Activated T-cell treated with anti-CD3 and anti-CD28 coated beads, Interleukin-2, amount 50 U/mL, for 24 hours (primary cell): ENCODE data around the gene MEIS2.

Experiments used
- DNase-seq: peaks from one replicate; pipeline ENCODE4 v3.0.0-alpha.2; 2020
- H3K27ac Mint-ChIP-seq: 2 replicates; pipeline ENCODE4 v1.8.0; 2020; ENCODE audit warnings: mild to moderate bottlenecking, mixed read lengths
- H3K27me3 Mint-ChIP-seq: 2 replicates; pipeline ENCODE4 v1.8.0; 2020; ENCODE audit warnings: mixed read lengths
- H3K36me3 Mint-ChIP-seq: 2 replicates; pipeline ENCODE4 v1.8.0; 2020; ENCODE audit warnings: low read depth, mixed read lengths
- H3K4me1 Mint-ChIP-seq: 2 replicates; pipeline ENCODE4 v1.8.0; 2020; ENCODE audit warnings: low read depth, mixed read lengths
- H3K4me3 Mint-ChIP-seq: 2 replicates; pipeline ENCODE4 v1.8.0; 2020; ENCODE audit warnings: mild to moderate bottlenecking, moderate library complexity, mixed read lengths
- H3K9me3 Mint-ChIP-seq: 2 replicates; pipeline ENCODE4 v1.8.0; 2020; ENCODE audit warnings: mixed read lengths

MEIS2 gene

DNA sequence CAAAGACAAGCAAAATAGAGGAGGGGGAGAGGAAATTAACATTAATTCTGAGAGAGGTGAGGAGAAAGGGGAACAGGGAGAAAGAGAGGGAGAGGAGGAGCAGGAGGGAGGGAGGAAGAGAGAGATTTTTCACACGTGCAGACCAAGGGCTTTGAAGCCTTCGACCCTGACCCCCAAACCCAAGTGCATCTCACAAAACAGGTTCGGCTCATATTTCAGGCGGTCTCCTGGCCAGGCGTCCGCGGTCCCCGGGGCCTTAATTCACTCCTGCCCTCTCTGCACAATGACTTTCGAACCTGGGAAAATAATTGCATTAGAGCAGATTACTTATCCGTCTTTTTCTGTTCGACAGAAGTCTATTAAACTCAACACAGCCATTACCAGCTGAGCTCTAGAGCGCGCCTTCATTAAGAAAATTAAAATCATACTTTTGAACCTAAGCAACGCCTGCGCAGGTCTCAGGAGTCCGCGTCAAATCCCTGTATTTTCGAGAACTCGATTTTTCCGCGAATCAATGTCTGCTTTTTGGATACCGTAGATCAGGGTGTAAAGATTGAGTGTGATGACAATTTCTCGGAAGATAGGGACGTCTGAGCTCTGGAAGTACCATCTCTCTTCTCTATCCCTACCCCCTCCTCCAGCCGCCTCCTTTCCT is 220.7 kb downstream of the MEIS2 start:
- Mint-ChIP-seq H3K4me1 (peaks cover 17% of the 10 kb centered on the region), H3K27ac (no peak overlapping the region), H3K36me3 (no peaks in the 10 kb centered on the region), H3K27me3 (peaks cover 96% of the 10 kb centered on the region), H3K4me3 (no peak overlapping the region), H3K9me3 (no peaks in the 10 kb centered on the region)
- no peak for DNase-seq

DNA sequence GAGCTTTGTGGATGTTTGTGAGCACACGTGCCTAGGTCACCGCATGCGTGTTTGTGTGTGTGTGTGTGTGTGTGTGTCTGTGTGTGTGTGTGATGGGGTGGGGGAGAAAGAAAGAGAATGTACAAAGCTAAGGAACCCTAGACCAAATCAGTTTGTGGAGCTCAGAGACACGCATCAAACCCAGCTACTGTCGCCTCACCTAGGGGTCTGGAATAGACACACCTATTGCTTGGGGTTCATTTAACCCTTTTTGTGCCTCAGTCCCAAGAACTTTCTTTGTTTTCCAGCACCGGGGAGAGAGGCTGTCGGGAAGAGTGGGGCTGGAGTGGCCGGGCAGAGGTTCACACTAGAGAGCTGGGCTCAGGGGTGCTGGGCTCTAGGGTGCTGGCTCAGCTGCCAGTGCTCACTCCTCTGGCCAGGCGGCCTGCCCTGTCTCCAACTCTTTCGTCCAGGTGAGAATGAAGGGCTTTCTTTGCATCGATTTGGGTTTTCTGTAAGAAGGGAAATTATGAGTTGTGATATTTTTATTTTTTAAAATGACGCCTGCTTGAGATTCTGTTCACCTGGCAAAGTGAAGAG is 221.6 kb downstream of the MEIS2 start:
- Mint-ChIP-seq H3K4me3 (no peak overlapping the region), H3K4me1 (peaks cover 14% of the 10 kb centered on the region), H3K27me3 (peaks cover 94% of the 10 kb centered on the region), H3K36me3 (no peaks in the 10 kb centered on the region), H3K9me3 (no peaks in the 10 kb centered on the region), H3K27ac (no peak overlapping the region)
- no peak for DNase-seq

DNA sequence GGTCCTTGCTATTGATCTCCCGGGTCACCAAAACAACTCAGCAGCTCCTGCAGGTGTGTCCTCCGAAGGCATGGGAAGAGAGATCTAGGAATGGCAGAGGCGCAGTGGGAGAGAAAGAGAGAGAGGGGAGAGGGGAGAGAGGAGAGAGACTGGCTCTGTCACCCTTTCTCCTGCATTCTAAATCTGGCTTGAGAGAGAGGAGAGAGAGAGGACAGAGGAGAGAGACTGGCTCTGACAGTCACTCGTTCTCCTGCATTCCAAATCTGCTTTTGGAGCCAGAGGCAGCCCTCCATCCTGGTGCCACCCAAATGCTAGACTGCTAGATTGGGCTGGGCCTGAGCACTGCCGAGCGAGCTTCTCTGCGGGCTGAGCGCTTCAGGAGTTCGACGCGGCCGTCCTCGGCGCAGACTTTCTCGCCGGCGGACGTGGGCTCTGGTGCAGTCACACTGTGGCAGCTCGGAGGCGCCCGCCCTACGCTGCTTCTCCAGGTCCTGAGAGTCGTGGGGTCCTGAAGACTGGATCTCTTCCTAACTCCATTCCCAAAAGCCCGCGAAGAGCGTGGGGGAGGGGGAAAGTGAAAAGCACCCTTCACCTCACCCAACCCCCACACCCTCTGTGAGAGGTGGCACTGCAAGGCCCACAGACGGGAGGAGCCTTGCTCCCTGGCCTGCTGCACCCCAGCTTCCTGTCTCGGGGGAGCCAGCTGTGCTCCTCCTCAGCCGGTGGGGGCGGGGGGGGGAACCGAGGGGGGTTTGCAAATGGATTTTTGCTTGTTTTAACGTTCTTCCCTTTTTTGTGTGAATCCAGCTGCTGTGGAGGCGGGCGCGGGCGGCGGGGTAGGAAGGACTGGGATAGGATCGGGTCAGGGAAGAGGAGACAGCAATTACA is 222.3 kb downstream of the MEIS2 start:
- peaks cover 12% of the 10 kb centered on the region for H3K4me1 Mint-ChIP-seq
- peaks cover 91% of the 10 kb centered on the region for H3K27me3 Mint-ChIP-seq

DNA sequence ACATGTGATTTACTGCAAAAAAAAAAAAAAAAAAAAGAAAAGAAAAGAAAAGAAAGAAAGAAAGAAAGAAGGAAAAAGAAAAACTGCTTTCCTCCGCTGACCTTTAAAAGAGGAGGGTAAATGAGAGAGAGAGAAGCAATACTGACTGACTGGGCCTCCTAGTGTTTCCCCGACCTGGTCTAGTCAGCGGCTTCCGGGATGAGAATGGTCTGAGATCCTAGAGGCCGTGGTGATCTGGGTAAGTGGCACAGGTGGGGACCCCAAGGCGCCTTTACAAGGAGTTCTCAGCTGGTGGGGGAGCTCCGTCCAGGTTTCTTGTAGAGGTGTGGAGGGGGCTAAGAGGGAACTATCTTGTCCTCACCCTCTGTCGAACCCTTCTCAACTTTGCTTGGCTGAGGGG is 223.1 kb downstream of the MEIS2 start:
- H3K36me3 Mint-ChIP-seq = no peaks in the 10 kb centered on the region
- H3K4me3 Mint-ChIP-seq = no peak overlapping the region
- peaks cover 9% of the 10 kb centered on the region for H3K4me1 Mint-ChIP-seq
- DNase-seq = no peak
- H3K27ac Mint-ChIP-seq = no peak overlapping the region
- no peaks in the 10 kb centered on the region for H3K9me3 Mint-ChIP-seq
- H3K27me3 Mint-ChIP-seq = peaks cover 87% of the 10 kb centered on the region

More for the DNA sequence above, 222.3 kb downstream of the MEIS2 start:
- Mint-ChIP-seq H3K27ac (no peak overlapping the region), H3K36me3 (no peaks in the 10 kb centered on the region), H3K9me3 (no peaks in the 10 kb centered on the region), H3K4me3 (no peak overlapping the region)
- DNase-seq = no peak

DNA sequence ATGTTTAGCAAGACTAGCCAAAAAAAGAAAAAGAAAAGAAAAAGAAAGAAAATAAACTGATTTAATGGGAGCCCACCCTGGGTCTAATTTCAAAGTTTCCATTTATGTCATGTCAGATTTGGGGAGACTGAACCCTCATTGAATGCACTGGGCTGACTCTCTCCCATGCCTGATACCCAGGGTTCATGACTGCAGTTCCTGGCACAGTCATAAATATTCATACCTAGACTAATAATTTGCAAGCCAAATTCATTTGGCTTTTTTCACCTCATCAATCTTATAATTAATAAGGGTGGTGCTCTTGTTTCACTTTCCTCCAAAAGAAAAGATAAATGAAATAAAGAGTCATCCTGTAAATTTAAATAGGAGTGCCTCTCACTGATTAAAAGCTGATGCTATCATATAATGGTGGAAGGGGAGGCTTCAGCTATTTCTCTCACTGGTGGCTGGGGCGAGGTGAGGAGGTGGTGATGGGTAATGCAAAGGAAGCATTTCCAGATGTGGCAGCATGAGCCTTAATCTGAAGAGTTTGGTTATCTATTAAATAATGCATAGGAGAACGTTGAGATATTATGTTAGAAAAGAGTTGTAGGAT is 224.5 kb downstream of the MEIS2 start:
- no peak overlapping the region for H3K4me3 Mint-ChIP-seq
- H3K36me3 Mint-ChIP-seq = no peaks in the 10 kb centered on the region
- H3K9me3 Mint-ChIP-seq = no peaks in the 10 kb centered on the region

DNA sequence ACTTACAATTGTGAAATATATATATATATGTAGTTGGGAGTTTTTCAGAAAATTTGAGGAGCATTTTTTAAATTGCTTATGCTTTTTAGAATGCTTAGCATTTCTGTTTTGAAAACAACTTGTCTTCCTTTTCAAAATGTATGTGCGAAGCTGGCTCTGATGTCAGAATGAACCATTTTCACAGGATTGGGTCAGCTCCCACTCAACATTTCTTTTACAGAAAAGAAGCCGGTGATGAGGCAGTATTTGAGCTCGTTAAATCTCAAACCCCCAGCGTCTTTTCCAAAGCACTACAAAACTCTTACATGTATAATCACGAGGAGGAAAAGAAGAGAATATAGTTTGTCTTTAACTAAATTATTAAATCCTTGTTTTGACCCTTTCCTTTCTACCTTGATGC is 225.4 kb downstream of the MEIS2 start:
- DNase-seq = no peak
- Mint-ChIP-seq H3K4me3 (no peak overlapping the region), H3K36me3 (no peaks in the 10 kb centered on the region), H3K4me1 (peaks cover 9% of the 10 kb centered on the region), H3K27me3 (peaks cover 65% of the 10 kb centered on the region), H3K27ac (no peak overlapping the region), H3K9me3 (no peaks in the 10 kb centered on the region)

More for the DNA sequence above, 224.5 kb downstream of the MEIS2 start:
- Mint-ChIP-seq H3K27me3 (peaks cover 74% of the 10 kb centered on the region), H3K4me1 (peaks cover 9% of the 10 kb centered on the region), H3K27ac (no peak overlapping the region)
- no peak for DNase-seq

DNA sequence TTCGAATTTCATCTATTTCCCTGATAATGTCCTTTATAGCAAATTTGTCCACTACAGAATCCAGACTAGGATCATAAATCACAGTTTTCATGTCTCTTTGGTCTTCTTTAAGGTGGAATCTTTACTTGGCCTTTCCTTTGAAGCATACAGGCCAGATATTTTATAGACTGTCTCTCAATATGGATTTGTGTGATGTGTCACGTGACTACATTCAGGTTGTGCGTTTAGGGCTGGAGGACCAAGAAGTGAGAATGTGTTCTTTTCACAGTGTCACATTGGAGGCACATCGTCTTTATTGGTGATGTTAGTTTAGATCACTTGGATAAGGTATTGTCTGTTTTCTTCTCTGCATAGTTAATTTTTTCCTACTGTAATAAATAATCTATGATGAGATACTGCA is 232.9 kb downstream of the MEIS2 start:
- Mint-ChIP-seq H3K27ac (no peak overlapping the region), H3K4me3 (no peak overlapping the region), H3K4me1 (no peaks in the 10 kb centered on the region), H3K9me3 (no peaks in the 10 kb centered on the region), H3K36me3 (no peaks in the 10 kb centered on the region), H3K27me3 (peaks cover 2% of the 10 kb centered on the region)
- no peak for DNase-seq

DNA sequence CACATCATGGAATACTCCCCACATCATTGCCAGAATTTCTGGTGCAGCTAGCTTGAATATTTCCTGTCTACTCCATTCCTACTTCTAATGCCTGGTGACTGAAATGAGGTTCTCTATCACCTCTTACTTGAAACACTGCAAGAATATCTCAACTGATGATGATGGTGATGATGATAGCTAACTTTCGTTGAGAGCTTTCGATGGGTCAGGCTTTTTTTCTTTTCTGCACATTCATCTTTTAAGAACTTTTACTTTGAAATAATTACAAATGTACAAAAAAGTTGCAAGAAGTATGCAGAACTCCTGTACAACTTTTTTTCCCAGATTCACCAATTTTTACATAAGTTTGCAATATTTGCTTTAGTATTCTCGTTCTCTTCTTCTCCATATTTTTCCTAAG is 233.5 kb downstream of the MEIS2 start:
- no peak overlapping the region for H3K4me3 Mint-ChIP-seq
- H3K4me1 Mint-ChIP-seq = no peaks in the 10 kb centered on the region
- no peak for DNase-seq
- no peaks in the 10 kb centered on the region for H3K36me3 Mint-ChIP-seq
- no peaks in the 10 kb centered on the region for H3K27me3 Mint-ChIP-seq
- H3K9me3 Mint-ChIP-seq = no peaks in the 10 kb centered on the region
- H3K27ac Mint-ChIP-seq = no peak overlapping the region

DNA sequence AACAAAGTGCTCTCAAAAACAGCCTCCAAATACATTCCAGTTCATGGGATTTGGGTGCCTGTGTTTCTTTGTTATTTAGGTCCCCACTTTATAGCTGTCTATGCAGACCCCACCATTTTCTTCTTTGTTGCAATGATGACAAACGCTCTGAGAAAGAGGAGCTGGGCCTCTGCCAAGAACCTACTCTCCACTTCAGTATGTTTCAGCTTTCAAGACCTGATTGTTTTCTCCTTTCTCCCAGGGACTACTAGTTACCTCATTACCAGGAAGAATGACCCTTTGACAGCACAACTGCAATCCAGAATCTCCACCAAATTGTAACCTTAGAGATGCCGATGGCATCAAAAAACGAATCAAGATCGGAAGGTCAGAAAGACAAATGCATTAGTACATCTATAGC is 236.8 kb downstream of the MEIS2 start:
- DNase-seq = no peak
- H3K9me3 Mint-ChIP-seq = no peaks in the 10 kb centered on the region
- H3K27me3 Mint-ChIP-seq = no peaks in the 10 kb centered on the region
- H3K4me3 Mint-ChIP-seq = no peak overlapping the region
- H3K27ac Mint-ChIP-seq = no peak overlapping the region
- no peaks in the 10 kb centered on the region for H3K4me1 Mint-ChIP-seq
- H3K36me3 Mint-ChIP-seq = no peaks in the 10 kb centered on the region

DNA sequence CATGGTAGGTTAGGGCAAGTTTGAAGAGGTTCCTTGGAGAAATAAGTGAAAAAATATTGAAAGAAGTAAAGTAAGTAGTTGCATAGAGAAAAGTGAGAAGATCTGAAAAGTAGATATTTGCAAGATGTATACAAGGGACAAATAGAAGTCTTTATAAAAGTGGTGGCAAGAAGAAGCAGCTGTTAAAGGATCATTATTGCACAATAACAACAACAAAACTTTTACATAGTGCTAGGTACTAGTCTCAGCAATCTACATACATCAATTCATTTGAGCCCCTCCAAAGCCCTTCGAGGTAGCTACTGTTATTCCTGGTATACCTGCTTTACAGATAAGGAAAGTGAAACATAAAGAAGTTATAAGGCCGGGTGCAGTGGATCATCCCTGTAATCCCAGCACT is 239.6 kb downstream of the MEIS2 start:
- Mint-ChIP-seq H3K4me3 (no peak overlapping the region), H3K36me3 (no peaks in the 10 kb centered on the region)

DNA sequence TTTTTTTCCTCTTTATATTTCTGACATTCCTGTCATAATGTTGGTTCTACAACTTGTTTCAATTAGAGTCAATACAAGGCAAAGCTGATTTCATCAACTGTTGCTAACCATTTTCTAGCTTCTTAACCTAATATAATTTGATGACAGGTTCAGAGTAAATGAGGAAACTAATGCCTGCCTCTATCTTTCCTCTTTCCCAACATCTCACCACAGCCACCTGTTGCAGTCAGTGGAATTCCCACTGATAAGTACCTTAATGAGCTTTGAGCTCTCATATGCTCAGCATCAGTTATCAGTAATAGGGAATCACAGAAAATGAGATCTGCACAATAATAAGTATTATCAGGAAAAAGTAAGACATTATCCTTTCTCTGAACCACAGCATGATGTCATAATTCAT is 241.9 kb downstream of the MEIS2 start:
- Mint-ChIP-seq H3K27ac (no peak overlapping the region), H3K36me3 (no peaks in the 10 kb centered on the region), H3K9me3 (no peaks in the 10 kb centered on the region), H3K27me3 (peaks cover 3% of the 10 kb centered on the region), H3K4me3 (no peak overlapping the region), H3K4me1 (no peaks in the 10 kb centered on the region)
- no peak for DNase-seq

More for the DNA sequence above, 239.6 kb downstream of the MEIS2 start:
- H3K9me3 Mint-ChIP-seq = no peaks in the 10 kb centered on the region
- no peaks in the 10 kb centered on the region for H3K4me1 Mint-ChIP-seq
- no peak overlapping the region for H3K27ac Mint-ChIP-seq
- DNase-seq = no peak
- H3K27me3 Mint-ChIP-seq = no peaks in the 10 kb centered on the region

DNA sequence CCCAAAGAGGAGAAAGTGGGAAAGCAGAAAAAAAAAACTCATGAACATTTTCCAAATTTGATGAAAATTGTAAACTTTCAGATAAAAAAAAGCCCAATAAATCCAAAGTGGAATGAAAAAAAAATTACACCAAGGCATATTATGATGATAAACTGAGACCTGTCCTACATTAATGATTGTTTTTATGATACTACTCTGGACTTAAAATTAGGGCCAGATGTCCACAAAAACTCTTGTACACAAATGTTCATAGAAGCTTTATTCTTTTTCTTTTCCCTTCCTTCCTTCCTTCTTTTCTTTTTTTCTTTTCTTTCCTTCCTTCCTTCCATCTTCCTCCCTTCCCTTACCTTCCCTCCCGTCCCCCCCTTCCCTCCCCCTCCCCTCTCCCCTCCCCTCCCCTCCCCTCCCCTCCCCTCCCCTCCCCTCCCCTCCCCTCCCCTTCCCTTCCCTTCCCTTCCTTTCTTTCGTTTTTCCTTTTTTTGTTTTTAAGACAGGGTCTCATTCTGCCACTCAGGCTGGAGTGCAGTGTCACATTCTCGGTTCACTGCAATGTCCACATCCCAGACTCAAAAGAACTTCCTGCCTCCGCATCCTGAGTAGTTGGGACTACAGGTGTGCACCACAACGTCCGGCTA is 243.9 kb downstream of the MEIS2 start:
- Mint-ChIP-seq H3K9me3 (no peaks in the 10 kb centered on the region), H3K27me3 (peaks cover 3% of the 10 kb centered on the region), H3K27ac (no peak overlapping the region), H3K4me1 (no peaks in the 10 kb centered on the region), H3K36me3 (no peaks in the 10 kb centered on the region), H3K4me3 (no peak overlapping the region)
- no peak for DNase-seq

DNA sequence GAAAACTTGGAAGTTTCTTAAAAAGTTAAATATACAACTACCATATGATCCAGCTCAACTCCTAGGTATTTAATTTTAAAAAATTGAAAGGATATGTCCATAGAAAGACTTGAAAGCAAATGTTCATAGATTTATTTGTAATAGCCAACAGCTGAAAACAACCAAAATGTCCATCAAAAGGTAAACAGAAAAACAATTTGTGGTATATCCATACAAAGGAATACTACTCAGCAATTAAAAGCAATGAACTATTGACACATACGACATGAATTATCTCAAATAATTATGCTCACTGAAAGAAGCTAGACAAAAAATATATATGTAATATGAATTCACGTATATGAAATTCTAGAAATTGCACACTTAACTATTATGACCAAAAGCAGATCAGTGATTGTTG is 249.5 kb downstream of the MEIS2 start:
- no peaks in the 10 kb centered on the region for H3K4me1 Mint-ChIP-seq
- no peak overlapping the region for H3K27ac Mint-ChIP-seq
- peaks cover 2% of the 10 kb centered on the region for H3K9me3 Mint-ChIP-seq
- DNase-seq = no peak
- H3K27me3 Mint-ChIP-seq = peaks cover 13% of the 10 kb centered on the region
- no peak overlapping the region for H3K4me3 Mint-ChIP-seq
- H3K36me3 Mint-ChIP-seq = no peaks in the 10 kb centered on the region

DNA sequence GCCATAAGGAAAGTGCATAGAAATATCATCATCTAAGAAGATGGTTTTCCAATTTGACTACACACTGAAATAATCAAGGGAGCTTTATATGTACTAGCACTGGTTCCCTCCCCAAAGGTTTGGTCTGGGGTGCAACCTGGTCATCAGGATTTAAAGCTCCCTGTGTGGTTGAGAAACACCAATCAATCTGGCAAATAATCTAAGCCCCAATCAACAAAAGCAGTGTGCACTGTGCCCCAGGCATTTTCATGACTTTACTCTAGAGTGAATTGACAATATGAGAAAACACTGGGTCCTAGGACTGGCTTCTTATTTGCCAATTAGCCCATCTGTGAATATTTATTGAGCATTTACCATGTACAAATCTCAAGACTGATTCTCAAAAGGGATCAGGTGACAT is 255.1 kb downstream of the MEIS2 start:
- H3K27me3 Mint-ChIP-seq = peaks cover 18% of the 10 kb centered on the region
- no peaks in the 10 kb centered on the region for H3K36me3 Mint-ChIP-seq
- no peak overlapping the region for H3K4me3 Mint-ChIP-seq
- no peak for DNase-seq
- H3K27ac Mint-ChIP-seq = no peak overlapping the region
- H3K4me1 Mint-ChIP-seq = no peaks in the 10 kb centered on the region
- no peaks in the 10 kb centered on the region for H3K9me3 Mint-ChIP-seq
